Measurements from ENCODE around the gene CLNS1A. TPM values are rescaled to one million over a fixed set of nuclear protein-coding genes. Genes with fewer than 3 reads are reported as not detected.
A peak's percentile ranks its signal among the peaks of the same experiment; 100 is the strongest.

CLNS1A gene
- total and polyA plus RNA-seq, 9 of the 15 experiments (the other 6 are each of a cell fraction or from before 2014, with no cell fraction given) = 146 to 472 (median 345) TPM

DNA sequence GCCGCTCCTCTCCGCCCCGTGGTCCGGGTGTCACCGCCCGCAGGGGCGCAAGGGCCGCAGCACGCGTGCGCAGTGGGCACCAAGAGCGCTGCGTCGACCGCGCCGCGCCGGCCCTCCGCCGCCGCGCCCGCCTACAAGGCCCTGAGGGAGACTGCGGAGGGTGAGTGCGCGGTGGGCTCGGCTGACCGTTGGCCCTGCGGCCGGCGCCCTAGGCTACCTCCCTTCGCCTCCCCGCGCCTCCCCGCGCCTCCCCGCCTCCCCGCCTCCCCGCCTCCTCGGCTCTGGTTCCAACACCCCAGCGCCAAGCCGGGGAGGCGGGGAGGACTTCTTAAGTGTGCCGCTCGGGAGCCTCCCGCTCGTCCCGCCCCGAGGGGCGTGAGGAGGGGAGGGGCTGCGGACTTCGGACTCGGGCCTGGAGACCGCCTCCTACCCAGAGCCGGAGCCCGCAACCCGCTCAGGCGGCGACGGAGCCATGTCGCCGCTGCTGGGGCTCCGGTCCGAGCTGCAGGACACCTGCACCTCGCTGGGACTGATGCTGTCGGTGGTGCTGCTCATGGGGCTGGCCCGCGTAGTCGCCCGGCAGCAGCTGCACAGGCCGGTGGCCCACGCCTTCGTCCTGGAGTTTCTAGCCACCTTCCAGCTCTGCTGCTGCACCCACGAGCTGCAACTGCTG is 47.9 kb downstream of the CLNS1A start, which contains the start of gene AQP11 (continued):
- TF ChIP-seq, protein P1, sequence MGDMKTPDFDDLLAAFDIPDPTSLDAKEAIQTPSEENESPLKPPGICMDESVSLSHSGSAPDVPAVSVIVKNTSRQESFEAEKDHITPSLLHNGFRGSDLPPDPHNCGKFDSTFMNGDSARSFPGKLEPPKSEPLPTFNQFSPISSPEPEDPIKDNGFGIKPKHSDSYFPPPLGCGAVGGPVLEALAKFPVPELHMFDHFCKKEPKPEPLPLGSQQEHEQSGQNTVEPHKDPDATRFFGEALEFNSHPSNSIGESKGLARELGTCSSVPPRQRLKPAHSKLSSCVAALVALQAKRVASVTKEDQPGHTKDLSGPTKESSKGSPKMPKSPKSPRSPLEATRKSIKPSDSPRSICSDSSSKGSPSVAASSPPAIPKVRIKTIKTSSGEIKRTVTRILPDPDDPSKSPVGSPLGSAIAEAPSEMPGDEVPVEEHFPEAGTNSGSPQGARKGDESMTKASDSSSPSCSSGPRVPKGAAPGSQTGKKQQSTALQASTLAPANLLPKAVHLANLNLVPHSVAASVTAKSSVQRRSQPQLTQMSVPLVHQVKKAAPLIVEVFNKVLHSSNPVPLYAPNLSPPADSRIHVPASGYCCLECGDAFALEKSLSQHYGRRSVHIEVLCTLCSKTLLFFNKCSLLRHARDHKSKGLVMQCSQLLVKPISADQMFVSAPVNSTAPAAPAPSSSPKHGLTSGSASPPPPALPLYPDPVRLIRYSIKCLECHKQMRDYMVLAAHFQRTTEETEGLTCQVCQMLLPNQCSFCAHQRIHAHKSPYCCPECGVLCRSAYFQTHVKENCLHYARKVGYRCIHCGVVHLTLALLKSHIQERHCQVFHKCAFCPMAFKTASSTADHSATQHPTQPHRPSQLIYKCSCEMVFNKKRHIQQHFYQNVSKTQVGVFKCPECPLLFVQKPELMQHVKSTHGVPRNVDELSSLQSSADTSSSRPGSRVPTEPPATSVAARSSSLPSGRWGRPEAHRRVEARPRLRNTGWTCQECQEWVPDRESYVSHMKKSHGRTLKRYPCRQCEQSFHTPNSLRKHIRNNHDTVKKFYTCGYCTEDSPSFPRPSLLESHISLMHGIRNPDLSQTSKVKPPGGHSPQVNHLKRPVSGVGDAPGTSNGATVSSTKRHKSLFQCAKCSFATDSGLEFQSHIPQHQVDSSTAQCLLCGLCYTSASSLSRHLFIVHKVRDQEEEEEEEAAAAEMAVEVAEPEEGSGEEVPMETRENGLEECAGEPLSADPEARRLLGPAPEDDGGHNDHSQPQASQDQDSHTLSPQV (IDR thresholded peaks at IDR 0.05) = no peak
- TF ChIP-seq ZEB2 (IDR thresholded peaks at IDR 0.05) = no peak
- TF ChIP-seq ZNF695 (CRISPR knock-in tag; IDR thresholded peaks at IDR 0.05) = no peak
- no peak for TF ChIP-seq CHD2 (IDR thresholded peaks at IDR 0.05; ENCODE audit: low read depth, low read length)
- TF ChIP-seq, protein P2, sequence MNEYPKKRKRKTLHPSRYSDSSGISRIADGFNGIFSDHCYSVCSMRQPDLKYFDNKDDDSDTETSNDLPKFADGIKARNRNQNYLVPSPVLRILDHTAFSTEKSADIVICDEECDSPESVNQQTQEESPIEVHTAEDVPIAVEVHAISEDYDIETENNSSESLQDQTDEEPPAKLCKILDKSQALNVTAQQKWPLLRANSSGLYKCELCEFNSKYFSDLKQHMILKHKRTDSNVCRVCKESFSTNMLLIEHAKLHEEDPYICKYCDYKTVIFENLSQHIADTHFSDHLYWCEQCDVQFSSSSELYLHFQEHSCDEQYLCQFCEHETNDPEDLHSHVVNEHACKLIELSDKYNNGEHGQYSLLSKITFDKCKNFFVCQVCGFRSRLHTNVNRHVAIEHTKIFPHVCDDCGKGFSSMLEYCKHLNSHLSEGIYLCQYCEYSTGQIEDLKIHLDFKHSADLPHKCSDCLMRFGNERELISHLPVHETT (CRISPR knock-in tag; conservative IDR thresholded peaks at IDR 0.05 in 1 of 2, IDR thresholded peaks at IDR 0.05 in 1 of 2) = no peak
- no peak for TF ChIP-seq KLF6 (CRISPR knock-in tag; IDR thresholded peaks at IDR 0.05; ENCODE audit: borderline replicate concordance)
- TF ChIP-seq, protein P3, sequence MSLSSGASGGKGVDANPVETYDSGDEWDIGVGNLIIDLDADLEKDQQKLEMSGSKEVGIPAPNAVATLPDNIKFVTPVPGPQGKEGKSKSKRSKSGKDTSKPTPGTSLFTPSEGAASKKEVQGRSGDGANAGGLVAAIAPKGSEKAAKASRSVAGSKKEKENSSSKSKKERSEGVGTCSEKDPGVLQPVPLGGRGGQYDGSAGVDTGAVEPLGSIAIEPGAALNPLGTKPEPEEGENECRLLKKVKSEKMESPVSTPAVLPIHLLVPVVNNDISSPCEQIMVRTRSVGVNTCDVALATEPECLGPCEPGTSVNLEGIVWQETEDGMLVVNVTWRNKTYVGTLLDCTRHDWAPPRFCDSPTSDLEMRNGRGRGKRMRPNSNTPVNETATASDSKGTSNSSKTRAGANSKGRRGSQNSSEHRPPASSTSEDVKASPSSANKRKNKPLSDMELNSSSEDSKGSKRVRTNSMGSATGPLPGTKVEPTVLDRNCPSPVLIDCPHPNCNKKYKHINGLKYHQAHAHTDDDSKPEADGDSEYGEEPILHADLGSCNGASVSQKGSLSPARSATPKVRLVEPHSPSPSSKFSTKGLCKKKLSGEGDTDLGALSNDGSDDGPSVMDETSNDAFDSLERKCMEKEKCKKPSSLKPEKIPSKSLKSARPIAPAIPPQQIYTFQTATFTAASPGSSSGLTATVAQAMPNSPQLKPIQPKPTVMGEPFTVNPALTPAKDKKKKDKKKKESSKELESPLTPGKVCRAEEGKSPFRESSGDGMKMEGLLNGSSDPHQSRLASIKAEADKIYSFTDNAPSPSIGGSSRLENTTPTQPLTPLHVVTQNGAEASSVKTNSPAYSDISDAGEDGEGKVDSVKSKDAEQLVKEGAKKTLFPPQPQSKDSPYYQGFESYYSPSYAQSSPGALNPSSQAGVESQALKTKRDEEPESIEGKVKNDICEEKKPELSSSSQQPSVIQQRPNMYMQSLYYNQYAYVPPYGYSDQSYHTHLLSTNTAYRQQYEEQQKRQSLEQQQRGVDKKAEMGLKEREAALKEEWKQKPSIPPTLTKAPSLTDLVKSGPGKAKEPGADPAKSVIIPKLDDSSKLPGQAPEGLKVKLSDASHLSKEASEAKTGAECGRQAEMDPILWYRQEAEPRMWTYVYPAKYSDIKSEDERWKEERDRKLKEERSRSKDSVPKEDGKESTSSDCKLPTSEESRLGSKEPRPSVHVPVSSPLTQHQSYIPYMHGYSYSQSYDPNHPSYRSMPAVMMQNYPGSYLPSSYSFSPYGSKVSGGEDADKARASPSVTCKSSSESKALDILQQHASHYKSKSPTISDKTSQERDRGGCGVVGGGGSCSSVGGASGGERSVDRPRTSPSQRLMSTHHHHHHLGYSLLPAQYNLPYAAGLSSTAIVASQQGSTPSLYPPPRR (CRISPR knock-in tag; IDR thresholded peaks at IDR 0.05; ENCODE audit: borderline replicate concordance) = 0 out of 2 replicates have a peak, but pooled peaks have one; percentile 30
- no peak for TF ChIP-seq ZBTB17 (CRISPR knock-in tag; IDR thresholded peaks at IDR 0.05)
- no peak for TF ChIP-seq ZNF12 (CRISPR knock-in tag; IDR thresholded peaks at IDR 0.05)
- TF ChIP-seq, protein P4, sequence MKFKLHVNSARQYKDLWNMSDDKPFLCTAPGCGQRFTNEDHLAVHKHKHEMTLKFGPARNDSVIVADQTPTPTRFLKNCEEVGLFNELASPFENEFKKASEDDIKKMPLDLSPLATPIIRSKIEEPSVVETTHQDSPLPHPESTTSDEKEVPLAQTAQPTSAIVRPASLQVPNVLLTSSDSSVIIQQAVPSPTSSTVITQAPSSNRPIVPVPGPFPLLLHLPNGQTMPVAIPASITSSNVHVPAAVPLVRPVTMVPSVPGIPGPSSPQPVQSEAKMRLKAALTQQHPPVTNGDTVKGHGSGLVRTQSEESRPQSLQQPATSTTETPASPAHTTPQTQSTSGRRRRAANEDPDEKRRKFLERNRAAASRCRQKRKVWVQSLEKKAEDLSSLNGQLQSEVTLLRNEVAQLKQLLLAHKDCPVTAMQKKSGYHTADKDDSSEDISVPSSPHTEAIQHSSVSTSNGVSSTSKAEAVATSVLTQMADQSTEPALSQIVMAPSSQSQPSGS (CRISPR knock-in tag; IDR thresholded peaks at IDR 0.05) = no peak
- TF ChIP-seq ZNF57 (CRISPR knock-in tag; IDR thresholded peaks at IDR 0.05) = no peak
- TF ChIP-seq, protein P5, sequence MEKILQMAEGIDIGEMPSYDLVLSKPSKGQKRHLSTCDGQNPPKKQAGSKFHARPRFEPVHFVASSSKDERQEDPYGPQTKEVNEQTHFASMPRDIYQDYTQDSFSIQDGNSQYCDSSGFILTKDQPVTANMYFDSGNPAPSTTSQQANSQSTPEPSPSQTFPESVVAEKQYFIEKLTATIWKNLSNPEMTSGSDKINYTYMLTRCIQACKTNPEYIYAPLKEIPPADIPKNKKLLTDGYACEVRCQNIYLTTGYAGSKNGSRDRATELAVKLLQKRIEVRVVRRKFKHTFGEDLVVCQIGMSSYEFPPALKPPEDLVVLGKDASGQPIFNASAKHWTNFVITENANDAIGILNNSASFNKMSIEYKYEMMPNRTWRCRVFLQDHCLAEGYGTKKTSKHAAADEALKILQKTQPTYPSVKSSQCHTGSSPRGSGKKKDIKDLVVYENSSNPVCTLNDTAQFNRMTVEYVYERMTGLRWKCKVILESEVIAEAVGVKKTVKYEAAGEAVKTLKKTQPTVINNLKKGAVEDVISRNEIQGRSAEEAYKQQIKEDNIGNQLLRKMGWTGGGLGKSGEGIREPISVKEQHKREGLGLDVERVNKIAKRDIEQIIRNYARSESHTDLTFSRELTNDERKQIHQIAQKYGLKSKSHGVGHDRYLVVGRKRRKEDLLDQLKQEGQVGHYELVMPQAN (IDR thresholded peaks at IDR 0.05; ENCODE audit: borderline replicate concordance) = no peak

Data from K562 (cell line).